Body of pancreas (tissue), 4 donors: Measurements from ENCODE around the gene DNER. TPM values are rescaled to one million over a fixed set of nuclear protein-coding genes. Genes with fewer than 3 reads are reported as not detected.

ENCODE experiments used
- ATAC-seq: fragments of 150-250 bp; one replicate; pipeline ENCODE4 v1.9.1; 2016
- DNase-seq, 4 donors: peaks; one replicate each; pipeline ENCODE4 v3.0.0-alpha.2; 2019
- H3K27ac ChIP-seq, 4 donors: fragments of 200-600 bp; sonication (generic); 1 replicate in 3 of 4; 2 replicates in 1 of 4; pipeline versions ENCODE4 v1.5.1 to v1.6.1; 2016 to 2019; ENCODE audit warnings: mild to moderate bottlenecking in 1 of 4, mixed read lengths in 1 of 4, moderate library complexity in 1 of 4
- H3K27me3 ChIP-seq, 2 donors: fragments of 200-600 bp; sonication (generic); one replicate each; pipeline ENCODE4 v1.6.0; 2016; ENCODE audit warnings: mild to moderate bottlenecking in 1 of 2
- H3K36me3 ChIP-seq, 2 donors: fragments of 200-600 bp; sonication (generic); replicated peaks in 1 of 2; 2 replicates each; pipeline ENCODE4 v1.5.1; 2016; ENCODE audit warnings: low read depth in 2 of 2; ENCODE audit not compliant: insufficient read depth in 1 of 2
- H3K4me1 ChIP-seq: fragments of 200-600 bp; sonication (generic); one replicate; pipeline ENCODE4 v1.6.0; 2016
- H3K4me3 ChIP-seq, 2 donors: fragments of 200-600 bp; sonication (generic); 1 replicate in 1 of 2; 2 replicates in 1 of 2; pipeline ENCODE4 v1.5.1; 2016 to 2019
- H3K9me3 ChIP-seq, 3 donors: fragments of 200-600 bp; sonication (generic); 1 replicate in 2 of 3; 2 replicates in 1 of 3; pipeline ENCODE4 v1.5.1; 2016
- CTCF ChIP-seq, 7 experiments: fragments of 450-650 bp in 4 of 7; fragments of 200-600 bp in 3 of 7; sonication (generic) in 3 of 7; IDR thresholded peaks; one replicate each; pipeline ENCODE4 v1.5.1; 2016 to 2019; ENCODE audit warnings: antibody characterized with exemption in 7 of 7
- POLR2A ChIP-seq, 3 donors: fragments of 450-650 bp; IDR thresholded peaks; one replicate each; pipeline ENCODE4 v1.6.1; 2016; ENCODE audit warnings: antibody characterized with exemption in 3 of 3, mild to moderate bottlenecking in 2 of 3
- WGBS, 2 donors: methylation state at CpG; one replicate each; pipeline ENCODE4 v1.1.5; 2017; 5-methylcytosine and 5-hydroxymethylcytosine counted together
- intact Hi-C: fragments of 100-400 bp; cut with DNase I; formaldehyde crosslinking; loops from one replicate; pipeline ENCODE4 v1.15.1; 2023
- total RNA-seq, 2 donors: library from RNA; depleted of rRNA; stranded (reverse); fragments of >200 nt; gene quantifications; one replicate each; pipeline ENCODE4 v1.1.0, GENCODE V29; 2016

Gene DNER
- total RNA-seq, 2 donors from 2014 or later: 0.78 to 1.3 TPM

GRCh38 chr2:229526951-229527350 is 187.4 kb downstream of the DNER start:
- no peaks in the 10 kb centered on the region for H3K4me1 ChIP-seq
- WGBS, 2 donors: 78 to 87% methylated on average over 10 of the region's 10 CpGs
- no peaks in the 10 kb centered on the region for H3K27me3 ChIP-seq
- intact Hi-C loops: no loop called here
- no peaks in the 10 kb centered on the region for H3K36me3 ChIP-seq
- ATAC-seq (no peak), DNase-seq (no peak)
- no peaks in the 10 kb centered on the region for H3K9me3 ChIP-seq
- TF ChIP-seq CTCF (IDR thresholded peaks at IDR 0.05) (no peak), POLR2A (IDR thresholded peaks at IDR 0.05) (no peak)
- H3K27ac ChIP-seq: no peak overlapping the region
- H3K4me3 ChIP-seq: no peak overlapping the region

- WGBS, 2 donors: 72 to 80% methylated on average over 10 of the region's 10 CpGs
- Histone ChIP-seq H3K4me1 (no peaks in the 10 kb centered on the region), H3K27me3 (no peaks in the 10 kb centered on the region), H3K27ac (no peak overlapping the region), H3K36me3 (no peaks in the 10 kb centered on the region), H3K4me3 (no peak overlapping the region), H3K9me3 (no peaks in the 10 kb centered on the region)
- DNase-seq (no peak), ATAC-seq (no peak)
- intact Hi-C loops: no loop called here
- TF ChIP-seq CTCF (IDR thresholded peaks at IDR 0.05) (no peak), POLR2A (IDR thresholded peaks at IDR 0.05) (no peak)
Measured at GRCh38 chr2:229524799-229525198, 189.6 kb downstream of the DNER start.

- H3K36me3 ChIP-seq: no peaks in the 10 kb centered on the region
- no peaks in the 10 kb centered on the region for H3K4me1 ChIP-seq
- ATAC-seq (no peak), DNase-seq (no peak)
- no peak overlapping the region for H3K27ac ChIP-seq
- WGBS, 2 donors: 53 to 57% methylated on average over 1 of the region's 1 CpG
- H3K27me3 ChIP-seq: no peaks in the 10 kb centered on the region
- TF ChIP-seq POLR2A (IDR thresholded peaks at IDR 0.05) (no peak), CTCF (IDR thresholded peaks at IDR 0.05) (no peak)
- H3K9me3 ChIP-seq: no peaks in the 10 kb centered on the region
- H3K4me3 ChIP-seq: no peak overlapping the region
- intact Hi-C loops: no loop called here
Measured at GRCh38 chr2:229523663-229524062, 190.7 kb downstream of the DNER start.

- H3K4me1 ChIP-seq: no peaks in the 10 kb centered on the region
- intact Hi-C loops: no loop called here
- ATAC-seq (no peak), DNase-seq (no peak)
- H3K27me3 ChIP-seq: no peaks in the 10 kb centered on the region
- H3K9me3 ChIP-seq: no peaks in the 10 kb centered on the region
- H3K4me3 ChIP-seq: no peak overlapping the region
- H3K27ac ChIP-seq: no peak overlapping the region
- TF ChIP-seq CTCF (IDR thresholded peaks at IDR 0.05): no peak
- no peak for TF ChIP-seq POLR2A (IDR thresholded peaks at IDR 0.05)
- H3K36me3 ChIP-seq: no peaks in the 10 kb centered on the region
Measured at GRCh38 chr2:229521576-229521975, 192.8 kb downstream of the DNER start.

GRCh38 chr2:229520691-229521096 is 193.7 kb downstream of the DNER start:
- intact Hi-C loops: no loop called here
- DNase-seq (no peak), ATAC-seq (no peak)
- no peaks in the 10 kb centered on the region for H3K4me1 ChIP-seq
- no peaks in the 10 kb centered on the region for H3K9me3 ChIP-seq
- TF ChIP-seq POLR2A (IDR thresholded peaks at IDR 0.05): no peak
- TF ChIP-seq CTCF (IDR thresholded peaks at IDR 0.05): no peak
- H3K27ac ChIP-seq: no peak overlapping the region
- WGBS, 2 donors: 69 to 81% methylated on average over 4 of the region's 4 CpGs
- H3K4me3 ChIP-seq: no peak overlapping the region
- no peaks in the 10 kb centered on the region for H3K27me3 ChIP-seq
- H3K36me3 ChIP-seq: no peaks in the 10 kb centered on the region
